CD4-positive, alpha-beta T cell treated with Interleukin-10 for 1 hour (primary cell): ENCODE measurements around the gene ADGRL3.
"Not testable (repeated sequence)": the region's sequence is repeated elsewhere in the genome, so short reads cannot be mapped to it uniquely, and the experiment has no call there.

Experiments used
- DNase-seq: peaks from one replicate; pipeline ENCODE4 v3.0.0-alpha.2; 2020

The ADGRL3 gene

DNA sequence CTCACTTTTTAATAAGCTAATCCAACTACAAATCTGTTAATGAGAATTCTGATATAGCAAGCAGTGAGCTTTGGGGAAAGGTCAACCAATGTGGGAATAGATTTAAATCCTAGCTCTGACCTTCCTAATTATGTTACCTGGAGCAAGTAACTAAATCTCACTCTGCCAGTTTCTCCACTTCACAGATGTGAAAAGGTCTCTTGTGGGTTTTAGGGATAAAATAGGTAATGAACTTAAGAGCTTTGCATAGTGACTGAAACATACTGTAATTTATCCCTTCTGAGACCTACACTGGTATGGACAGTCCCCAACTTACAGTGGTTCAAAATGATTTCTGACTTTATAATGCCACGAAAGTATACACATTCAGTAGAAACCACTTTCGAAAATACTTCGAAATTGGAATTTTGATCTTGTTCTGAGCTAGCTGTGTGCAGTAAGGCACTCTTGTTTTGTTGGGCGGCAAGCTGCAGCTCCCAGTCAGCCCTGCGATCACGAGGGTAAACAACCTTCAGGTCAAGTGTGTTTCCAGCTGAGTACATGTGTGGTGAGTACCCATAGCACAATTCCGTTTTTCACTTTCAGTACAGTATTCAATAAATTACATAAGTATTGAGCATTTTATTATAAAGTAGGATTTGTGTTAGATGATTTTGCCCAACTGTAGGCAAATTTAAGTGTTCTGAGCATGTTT lies 93.7 kb downstream of the ADGRL3 start:
- no peak for DNase-seq

DNA sequence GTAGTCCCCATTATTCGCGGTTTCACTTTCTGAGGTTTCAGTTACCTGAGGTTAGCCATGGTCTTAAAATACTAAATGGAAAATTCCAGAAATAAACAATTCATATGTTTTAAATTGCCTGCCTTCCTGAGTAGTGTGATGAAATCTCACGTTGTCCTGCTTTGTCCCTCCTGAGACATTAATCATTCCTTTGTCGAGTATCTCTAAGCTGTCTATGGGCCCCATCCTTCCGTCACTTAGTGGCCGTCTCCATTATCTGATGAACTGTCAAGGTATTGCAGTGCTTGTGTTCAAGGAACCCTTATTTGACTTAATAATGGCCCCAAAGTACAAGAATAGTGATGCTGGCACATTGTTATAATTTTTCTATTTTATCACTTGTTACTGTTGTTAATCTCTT lies 94.8 kb downstream of the ADGRL3 start:
- DNase-seq: no peak

DNA sequence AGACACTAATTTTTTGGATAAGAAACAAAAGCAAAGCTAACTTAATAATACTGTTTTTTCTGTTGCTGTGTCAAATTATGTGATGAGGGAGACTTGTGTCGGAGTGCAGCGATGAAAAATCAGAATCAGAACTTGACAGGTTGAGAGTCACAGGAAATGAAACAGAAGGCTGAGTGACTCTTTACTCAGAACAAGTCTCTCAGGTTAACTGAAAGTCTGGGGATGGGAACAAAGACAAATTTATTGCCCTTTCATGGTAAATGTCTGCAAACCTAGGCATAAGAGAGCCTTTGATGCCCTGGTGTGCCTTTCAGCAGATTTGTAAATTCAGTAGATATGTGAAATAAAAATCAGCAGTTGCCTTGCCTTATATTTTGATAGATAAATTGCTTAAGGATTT lies 96.0 kb downstream of the ADGRL3 start:
- DNase-seq: no peak

DNA sequence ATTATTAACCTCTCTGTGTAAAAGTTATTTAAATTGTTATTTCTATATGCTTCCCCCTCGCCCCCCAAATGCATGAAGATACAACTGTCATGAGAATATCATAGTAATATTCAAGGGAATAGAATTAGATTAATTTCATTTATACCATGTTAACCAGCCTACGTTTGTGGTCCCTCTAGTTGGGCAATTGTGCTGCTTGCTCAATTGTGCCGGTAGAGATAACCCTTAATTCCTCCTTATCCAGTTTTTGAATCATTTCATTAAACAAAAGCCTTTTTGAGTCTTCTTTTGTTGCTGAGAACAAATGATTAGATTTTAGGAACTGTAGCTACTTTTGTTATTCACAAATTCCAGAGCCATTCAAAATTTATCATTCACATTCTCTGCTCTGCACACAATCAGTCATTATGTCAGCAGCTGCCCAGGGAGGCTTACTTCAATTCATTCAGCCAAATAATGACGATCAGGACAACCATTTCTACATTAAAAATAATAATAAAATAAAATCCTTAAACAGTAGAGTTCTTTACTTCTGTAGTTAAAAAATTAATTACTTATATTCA lies 98.1 kb downstream of the ADGRL3 start:
- no peak for DNase-seq

DNA sequence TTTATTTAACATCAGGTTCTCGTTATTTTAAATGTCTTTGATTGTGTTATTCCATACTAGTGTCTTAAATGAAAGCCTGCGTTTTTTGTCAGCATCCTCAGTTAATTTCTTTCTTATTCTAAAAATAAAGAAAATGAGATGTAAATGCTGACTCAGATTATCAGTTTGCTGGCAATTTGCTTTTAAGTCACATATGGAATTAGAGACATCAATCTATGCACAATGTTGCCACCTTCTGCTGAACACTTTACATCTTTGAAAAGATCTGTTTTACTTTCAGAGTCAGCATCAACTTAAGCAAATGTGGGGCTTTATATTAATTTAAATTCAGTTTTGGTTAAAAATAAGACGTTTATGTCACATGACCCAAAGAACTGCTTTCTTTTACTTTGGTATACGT lies 99.2 kb downstream of the ADGRL3 start:
- no peak for DNase-seq

DNA sequence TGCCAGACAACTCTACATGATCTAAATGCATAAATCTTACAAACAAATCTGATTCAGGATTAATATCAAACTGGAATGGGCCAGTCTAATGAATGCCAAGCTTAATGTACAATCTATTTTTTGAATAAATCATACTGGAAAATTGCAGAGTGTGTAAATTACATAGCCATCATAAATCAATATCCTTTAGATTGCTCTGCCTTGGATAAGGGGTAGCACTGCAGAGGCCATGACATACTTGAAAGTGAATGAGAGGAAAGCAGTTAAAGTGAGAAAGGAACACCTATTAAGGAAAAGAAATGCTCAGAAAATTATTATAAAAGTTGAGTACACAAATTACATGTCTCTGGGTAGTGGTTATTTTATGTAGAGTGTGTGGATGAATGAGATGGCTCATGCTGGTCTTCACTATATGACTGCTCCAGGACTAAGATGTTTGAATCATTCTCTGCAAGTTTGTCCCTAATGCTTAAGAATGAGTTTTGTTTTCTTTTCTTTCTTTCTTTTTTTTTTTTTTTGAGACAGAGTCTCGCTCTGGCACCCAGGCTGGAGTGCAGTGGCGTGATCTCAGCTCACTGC lies 100.2 kb downstream of the ADGRL3 start:
- no peak for DNase-seq

DNA sequence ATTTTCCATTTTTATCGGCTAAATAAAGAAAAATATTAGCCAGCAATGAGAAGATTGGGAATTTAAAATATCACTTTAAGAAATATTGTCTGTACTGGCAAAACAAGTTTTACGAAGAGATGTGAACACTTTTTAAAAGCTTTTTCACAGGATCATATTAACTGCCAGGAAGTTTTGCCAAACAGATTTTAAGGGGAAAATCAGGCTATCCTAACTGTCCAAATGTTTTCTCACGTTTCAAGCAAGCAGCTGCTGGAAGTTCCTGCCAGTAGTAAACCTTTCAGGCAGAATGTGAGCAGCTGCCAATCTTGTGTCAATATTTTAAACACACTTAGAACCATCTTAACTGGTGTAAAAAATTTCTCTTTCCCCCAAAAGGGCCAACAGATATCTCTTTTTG lies 101.1 kb downstream of the ADGRL3 start:
- no peak for DNase-seq

DNA sequence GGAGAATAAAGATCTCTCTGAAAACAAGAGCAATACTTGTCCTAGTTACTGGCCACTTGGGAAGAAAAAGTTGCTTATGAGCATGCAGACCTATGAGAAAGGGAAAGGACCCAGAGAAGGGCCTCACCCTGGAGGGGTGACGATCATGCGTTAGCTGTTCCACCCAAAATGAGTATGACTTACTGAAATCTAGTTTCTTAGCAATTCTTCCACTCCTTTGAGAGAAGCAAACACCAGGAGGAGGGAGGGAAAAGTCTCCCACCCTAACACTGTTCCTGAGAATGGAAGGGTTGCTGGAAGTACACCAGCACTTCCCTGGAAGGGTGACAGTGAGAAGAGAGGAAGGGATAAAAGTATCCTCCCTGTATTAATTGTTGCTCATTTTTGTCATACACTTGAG lies 107.9 kb downstream of the ADGRL3 start:
- DNase-seq: no peak

DNA sequence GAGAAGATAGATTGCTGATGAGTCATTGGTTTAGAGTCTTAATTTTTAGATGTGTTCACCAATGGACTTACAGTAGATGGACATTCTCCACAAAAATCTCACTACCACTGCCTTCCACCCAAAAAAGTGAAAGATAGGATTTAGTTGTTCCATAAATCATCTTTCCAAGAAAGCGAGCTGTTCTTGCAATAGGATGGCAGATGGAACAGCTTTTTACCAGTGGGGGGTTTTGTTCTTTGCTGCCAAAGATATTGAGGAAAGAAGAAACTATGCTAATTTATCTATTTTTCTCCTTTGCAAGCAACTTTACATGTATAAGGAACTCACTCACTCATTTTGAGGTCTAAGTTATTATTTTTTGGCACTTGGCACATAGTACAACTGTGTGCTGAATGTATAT lies 109.5 kb downstream of the ADGRL3 start:
- no peak for DNase-seq

DNA sequence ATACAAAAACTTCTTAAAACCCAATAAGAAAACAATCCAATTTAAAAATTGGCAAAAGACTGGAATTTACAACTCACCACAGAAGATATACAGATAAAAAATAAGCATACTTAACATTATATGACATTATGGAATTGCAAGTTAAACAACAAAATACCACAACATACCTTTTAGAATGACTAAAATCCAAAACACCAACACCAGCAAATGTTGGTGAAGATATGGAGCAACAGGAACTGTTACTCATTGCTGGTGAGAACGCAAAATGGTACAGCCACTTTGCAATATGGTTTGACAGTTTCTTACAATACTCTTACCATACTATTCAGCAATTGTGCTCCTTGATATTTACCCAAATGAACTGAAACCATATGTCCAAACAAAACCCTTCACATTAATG lies 112.4 kb downstream of the ADGRL3 start:
- DNase-seq: no peak

DNA sequence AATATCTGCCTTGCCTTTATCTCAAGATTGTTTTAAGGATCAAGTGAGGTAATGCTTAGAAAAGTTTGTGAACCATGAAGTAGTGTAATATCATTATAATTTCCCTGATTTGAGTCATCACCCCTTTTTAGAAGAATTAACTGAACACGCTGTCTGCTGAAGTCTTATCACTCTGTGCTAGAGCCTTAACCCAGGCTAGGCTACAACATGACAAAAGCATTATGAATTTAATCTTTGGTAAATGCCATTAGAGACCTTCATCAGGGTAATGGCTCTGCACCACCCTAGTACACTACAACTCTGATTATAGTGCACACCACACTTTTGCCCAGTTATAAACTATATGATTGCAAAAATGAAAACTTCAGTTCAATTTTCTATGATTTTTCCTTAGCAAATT lies 118.3 kb downstream of the ADGRL3 start:
- no peak for DNase-seq

DNA sequence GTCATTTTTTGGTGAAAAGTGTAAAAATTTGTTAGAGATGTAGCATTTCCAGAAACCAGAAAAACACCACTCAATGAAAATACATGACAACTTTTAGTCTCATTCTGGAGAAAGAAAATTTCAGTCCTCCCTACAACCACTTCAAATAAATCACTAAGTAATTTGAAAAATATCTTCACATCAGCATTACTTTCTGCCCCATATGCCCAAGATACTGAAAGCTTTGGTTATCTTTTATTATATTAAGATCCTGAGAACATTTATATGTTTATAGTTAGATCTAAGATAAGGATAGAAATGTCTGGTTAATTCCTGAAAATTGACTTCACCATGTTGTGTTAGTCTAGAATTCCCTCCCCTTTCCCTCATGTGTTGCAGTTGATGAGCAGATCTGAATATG lies 119.0 kb downstream of the ADGRL3 start:
- DNase-seq: no peak

DNA sequence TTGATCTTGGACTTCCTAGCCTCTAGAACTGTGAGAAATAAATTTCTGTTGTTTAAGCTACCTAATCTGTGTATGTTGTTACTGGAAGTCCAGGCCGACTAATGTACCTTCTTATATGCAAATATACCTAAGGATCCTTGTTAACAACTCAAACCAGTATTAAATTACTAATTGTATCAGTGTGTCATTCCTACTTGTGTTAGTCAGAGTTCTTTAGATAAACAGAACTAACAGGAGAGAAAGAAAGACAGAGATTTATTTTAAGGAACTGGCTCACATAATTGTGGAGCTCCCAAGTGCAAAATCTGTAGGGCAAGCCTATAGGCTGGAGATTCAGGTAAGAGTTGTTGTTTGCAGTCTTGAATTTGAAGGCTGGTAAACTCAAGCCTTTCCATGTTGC lies 120.0 kb downstream of the ADGRL3 start:
- DNase-seq: no peak

DNA sequence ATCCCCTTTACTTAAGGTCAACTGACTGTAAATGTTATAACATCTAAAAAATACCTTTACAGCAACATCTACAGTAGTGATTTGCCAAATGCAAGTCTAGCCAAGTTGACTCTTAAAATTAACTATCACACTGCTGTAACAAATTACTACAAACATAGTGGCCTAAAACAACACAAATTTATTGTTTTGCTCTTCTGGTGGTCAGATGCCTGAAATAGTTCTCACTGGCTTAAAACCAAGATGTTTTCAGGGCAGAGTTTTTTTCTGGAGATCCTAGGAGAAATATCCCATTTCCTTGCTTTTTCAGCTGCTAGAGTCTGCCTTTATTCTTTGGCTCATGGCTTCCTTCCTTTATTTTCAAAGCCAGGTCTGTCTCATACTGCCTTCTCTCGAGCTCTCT lies 120.5 kb downstream of the ADGRL3 start:
- no peak for DNase-seq

DNA sequence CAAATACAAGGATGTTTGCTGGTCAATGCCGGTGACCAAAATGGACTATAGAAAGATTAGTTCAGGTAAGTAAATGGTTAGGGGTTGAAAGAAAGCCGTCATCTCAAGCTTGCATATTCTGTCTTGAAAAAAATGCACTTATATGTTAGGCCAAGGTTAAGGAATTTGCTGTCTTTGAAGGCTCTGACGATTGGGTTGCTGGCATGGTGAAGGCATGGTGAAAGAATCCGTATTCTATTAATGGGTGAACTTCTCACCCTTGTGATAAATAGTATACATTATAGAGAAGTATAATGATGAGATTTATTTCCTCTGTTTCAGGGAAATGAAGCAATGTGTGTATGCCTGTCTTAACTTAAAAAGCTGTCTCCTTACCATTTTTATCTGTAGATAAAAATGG lies 132.6 kb downstream of the ADGRL3 start:
- no peak for DNase-seq

DNA sequence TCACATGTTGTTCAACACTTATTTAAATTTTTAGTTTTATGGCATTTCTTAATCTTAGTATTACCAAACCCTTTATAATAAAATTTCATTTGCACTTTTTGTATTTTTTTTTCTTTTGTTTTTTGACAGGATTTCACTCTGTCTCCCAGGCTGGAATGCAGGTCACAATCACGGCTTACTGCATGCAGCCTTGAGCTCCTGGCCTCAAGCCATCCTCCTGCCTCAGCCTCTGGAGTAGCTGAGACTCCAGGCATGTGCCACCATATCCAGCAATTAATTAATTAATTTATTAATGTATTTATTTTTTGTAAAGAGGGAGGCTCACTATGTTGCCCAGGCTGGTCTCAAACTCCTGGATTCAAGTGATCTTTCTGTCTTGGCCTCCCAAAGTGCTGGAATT lies 133.4 kb downstream of the ADGRL3 start:
- no peak for DNase-seq

DNA sequence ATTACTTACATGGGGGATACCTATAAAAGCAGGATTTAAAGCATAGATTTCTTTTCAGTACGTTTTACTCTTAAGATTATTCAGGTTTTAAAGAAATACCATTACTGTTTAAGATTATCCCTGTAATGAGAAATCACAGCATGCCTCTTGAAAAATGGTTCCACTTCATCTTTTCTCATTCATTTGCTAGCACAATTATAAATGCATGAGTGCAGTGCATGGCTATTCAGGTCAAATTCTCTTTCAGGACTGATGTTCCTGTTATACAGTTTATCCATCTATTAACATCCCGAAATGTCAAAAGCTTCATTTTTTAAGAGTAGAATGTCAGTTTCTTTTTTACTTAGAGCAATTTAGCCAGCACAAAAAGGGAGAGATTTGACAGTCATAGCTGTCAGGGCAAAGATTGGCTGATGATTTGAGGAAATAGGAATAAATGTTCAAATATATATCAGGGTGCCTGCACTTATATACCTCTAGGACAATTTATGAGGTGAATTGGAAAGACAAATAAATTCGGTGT lies 135.2 kb downstream of the ADGRL3 start:
- DNase-seq: no peak

DNA sequence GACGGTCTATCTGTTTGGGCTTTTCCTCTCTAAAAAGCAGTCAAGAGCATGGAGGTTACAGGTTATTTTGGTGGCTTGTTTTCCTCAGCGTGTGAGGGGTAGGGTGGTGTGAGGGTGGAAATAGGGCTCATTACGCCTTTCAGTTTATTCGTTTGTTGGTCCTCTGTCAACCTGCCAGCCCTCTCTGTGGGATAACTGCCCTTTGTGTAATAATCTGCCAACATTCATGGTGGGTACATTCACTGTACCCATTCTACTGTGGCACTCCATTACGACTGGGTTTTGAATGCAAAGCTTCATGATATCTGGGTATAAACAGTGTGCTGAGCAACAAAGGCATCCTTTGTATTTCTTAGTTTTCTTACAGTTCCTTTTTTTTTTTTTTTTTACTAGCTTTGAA lies 136.4 kb downstream of the ADGRL3 start:
- DNase-seq: no peak

DNA sequence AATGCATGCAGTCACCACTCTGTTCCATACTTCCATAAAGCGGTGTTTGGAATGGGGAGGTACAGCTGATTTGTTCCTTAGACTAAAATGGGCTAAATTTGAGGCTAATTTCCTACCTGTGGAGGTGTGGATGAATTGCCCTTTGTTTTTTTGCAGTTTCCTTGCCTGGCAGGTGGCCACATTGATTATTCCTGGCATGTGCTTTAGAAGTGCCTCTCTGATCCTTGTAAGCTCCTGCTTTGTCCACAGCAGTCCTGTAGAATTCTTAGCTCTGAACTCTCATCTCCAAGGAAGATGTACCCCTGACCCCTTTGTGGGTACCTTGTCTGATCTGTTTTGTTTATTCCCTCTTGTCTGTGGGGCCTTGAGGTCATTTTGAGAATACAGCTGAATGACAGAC lies 136.8 kb downstream of the ADGRL3 start:
- no peak for DNase-seq

DNA sequence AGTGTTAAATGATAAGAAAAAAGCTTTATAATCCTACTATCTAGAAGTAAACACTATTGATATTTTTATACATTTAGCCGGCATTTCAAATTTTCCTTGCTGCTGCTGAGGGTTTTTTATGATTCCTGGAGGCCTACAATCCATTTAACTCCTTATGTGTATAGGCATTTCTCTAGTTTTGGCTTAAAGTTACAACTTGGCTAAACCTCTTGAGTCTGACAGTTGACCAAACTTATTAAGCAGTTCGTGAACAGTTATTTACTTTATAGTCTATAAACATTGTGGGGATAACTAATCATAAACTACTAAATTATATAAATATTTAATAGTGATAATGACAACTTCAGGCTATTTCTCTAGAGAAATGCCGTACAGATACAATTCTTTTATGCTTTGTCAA lies 141.9 kb downstream of the ADGRL3 start:
- DNase-seq: no peak

DNA sequence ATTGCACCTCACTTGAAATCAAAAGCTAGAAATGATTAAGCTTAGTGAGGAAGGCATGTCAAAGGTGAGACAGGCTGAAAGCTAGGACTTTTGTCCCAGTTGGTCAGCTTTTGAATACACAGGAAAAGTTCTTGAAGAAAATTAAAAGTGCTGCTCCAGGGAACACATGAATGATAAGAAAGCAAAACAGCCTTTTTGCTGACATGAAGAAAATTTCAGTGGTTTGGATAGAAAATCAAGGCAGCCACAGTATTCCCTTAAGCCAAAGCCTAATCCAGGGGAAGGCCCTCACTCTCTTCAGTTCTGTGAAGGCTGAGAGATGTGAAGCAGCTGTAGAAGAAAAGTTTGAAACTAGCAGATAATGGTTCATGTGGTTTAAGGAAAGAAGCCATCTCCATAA lies 150.8 kb downstream of the ADGRL3 start:
- DNase-seq: no peak

DNA sequence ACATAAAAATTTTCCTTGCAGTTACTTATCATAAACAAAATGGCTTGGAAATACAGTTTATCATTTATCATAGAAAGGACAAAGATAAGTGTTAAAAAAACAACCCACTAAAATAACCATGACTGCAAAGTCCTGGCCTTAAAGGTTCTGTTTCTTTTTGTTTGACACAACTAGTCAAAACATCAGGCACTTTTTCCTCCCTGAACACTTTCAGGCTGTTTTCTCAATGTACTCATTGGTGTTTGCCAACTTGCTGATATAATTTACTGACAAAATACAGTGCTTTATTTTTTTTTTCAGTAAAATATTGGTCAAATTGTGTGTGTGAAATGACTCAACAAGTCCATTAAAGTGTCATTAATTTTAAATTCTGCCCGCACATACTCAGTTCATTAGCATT lies 156.6 kb downstream of the ADGRL3 start:
- DNase-seq: no peak

DNA sequence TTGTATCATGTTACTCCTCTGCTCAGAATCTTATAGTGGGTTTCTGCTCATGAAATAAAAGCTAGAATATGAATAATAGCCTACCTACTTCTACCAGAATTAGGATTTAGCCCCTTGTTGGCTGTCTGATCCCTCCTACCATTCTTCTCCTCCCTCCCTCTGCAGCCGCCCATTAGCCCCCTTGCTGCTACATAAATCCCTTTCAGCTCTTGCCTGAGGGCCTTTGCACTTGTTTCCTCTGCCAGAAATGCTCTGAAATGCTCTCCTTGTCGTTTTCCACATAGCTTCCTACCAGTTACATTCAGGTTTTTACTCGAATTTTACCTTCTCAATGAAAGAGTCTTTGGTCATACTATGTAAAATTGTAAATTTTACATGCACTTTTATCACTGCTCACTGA lies 159.2 kb downstream of the ADGRL3 start:
- no peak for DNase-seq

DNA sequence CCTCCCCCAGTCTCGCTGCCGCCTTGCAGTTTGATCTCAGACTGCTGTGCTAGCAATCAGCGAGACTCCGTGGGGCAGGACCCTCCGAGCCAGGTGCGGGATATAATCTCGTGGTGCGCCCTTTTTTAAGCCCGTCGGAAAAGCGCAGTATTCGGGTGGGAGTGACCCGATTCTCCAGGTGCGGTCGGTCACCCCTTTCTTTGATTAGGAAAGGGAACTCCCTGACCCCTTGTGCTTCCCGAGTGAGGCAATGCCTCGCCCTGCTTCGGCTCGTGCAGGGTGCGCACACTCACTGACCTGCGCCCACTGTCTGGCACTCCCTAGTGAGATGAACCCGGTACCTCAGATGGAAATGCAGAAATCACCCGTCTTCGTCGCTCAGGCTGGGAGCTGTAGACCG lies 172.7 kb downstream of the ADGRL3 start:
- DNase-seq: not testable (repeated sequence)
